GM12873 (cell line): ENCODE results near the gene PWP1.
A peak's percentile ranks its signal among the peaks of the same experiment; 100 is the strongest.

Experiments
- TF ChIP-seq, protein P1 (sequence below): IDR thresholded peaks from 2 replicates; pipeline ENCODE4 v1.5.1; 2012; ENCODE audit warnings: low read depth, mild to moderate bottlenecking, moderate library complexity, low read length, control low read depth; ENCODE audit not compliant: insufficient read depth; ENCODE audit errors: missing control alignments

Gene PWP1

DNA sequence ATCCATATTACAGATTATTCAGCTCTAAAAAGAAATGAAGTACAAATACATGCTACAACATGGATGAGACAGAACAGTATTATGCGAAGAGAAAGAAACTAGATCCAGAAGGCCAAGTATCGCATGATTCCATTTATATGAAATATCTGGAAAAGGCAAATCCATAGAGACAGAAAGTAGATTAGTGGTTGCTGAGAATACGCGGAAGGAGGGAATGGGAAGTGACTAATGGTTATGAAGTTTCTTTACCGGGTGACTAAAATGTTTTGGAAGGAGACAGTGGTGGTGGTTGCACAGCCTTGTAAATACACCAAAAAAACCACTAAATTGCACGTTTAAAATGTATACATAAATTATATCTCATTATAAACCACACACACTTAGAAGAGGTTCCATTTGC lies 62.9 kb downstream of the PWP1 start:
- TF ChIP-seq, protein P1, sequence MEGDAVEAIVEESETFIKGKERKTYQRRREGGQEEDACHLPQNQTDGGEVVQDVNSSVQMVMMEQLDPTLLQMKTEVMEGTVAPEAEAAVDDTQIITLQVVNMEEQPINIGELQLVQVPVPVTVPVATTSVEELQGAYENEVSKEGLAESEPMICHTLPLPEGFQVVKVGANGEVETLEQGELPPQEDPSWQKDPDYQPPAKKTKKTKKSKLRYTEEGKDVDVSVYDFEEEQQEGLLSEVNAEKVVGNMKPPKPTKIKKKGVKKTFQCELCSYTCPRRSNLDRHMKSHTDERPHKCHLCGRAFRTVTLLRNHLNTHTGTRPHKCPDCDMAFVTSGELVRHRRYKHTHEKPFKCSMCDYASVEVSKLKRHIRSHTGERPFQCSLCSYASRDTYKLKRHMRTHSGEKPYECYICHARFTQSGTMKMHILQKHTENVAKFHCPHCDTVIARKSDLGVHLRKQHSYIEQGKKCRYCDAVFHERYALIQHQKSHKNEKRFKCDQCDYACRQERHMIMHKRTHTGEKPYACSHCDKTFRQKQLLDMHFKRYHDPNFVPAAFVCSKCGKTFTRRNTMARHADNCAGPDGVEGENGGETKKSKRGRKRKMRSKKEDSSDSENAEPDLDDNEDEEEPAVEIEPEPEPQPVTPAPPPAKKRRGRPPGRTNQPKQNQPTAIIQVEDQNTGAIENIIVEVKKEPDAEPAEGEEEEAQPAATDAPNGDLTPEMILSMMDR, result no peak

DNA sequence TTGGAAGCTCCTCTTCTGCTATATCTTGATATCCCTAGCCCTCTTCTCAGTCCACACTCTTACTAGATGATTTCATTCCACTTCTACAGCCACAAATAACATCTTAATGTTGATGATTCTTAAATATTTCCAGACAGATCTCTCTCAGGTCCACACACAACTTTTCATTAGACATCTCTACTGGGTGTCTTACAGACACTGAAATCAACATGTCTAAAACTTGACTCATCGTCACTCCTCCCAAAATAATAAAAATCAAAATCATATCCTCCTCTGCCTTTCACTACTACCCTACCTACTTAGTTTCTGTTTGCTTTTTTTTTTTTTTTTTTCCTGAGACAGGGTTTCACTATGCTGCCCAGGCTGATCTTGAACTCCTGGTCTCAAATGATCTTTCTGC lies 63.5 kb downstream of the PWP1 start:
- TF ChIP-seq, protein P1, result no peak

DNA sequence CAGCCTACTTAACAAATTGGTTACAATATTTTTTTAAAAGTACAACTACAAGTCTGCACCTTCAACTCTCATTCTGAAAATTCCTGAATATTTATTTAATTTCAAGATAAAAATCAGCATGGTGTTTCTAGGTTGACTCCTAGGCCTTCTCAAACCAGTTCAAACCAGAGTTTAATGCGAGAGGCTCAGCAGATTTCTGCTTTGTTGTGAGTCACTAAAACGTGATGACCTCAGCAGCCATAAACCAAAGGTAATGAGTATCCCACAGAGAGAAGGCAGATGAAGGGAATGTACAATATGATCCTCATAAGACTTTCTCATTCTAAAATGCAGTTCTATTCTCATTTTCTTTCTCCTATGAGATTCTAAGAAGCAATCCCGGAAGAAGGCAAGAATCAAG lies 73.8 kb downstream of the PWP1 start:
- TF ChIP-seq, protein P1, result no peak

DNA sequence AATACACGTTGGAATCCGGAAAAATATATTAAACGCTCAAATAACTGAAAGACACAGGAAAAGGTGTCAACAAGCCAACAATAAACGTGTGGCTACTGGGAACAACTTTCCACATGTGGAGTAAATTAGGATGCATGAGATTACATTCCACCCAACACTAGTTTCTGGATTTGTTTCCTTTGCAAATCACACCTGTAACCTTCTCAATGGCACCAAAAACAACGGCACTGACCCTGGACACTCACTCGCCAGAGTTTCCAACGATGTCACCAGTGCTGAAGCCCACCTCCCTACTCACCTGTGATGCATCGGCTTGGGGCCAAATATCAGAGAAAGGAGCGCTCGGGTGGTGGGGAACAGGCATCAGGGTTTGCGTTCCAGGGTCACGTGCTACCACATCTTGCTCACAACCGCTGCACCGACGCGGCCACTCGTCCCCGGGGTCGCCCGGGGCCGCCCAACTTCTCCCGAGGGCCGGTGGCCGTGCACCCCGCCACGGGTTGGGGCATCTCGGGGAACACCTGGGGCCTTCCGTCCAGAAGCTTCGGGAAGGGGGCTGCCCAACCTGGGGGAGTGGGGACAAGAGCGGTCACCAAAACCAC lies 74.7 kb downstream of the PWP1 start:
- TF ChIP-seq, protein P1, result no peak

DNA sequence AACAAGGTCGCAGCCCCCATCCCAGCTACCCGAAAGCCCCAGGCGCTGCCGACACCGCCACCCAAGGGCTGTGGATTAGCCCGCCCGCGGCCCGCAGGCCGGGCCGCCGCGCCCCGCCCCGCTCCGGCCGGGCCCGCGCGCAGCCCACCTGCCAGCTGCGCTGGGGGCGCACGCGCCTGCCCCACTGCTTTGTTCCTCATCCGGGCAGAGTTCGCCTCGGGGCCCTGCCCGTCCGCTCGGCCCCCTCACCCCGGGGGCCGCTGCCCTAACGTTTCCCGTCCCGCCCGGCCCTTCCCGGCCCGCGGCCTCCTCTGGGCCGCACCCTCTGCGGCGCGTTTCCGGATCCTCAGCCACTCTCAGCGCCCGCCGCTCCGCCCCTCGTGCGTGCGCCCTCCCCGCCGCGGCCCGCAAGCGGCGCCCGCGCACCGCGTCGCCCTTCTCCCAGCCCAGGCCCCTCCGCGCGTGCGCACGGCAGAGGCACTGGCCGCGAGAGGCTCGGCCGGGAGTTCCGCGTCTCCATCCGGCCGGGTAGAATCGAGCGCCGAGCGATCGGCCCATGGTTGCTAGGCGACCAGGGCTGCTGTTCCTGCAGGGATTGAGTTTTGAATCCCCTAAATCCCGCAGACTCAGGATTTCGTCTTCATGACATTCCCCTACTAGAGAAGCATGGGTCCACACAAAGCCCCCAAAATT lies 75.4 kb downstream of the PWP1 start, which contains the start of gene PRDM4:
TSS of gene PRDM4 (minus strand) at position 329 of the 693 bp plus-strand sequence. CDS start 622 bp downstream, outside the sequence.
- TF ChIP-seq, protein P1, result peak; percentile 64

DNA sequence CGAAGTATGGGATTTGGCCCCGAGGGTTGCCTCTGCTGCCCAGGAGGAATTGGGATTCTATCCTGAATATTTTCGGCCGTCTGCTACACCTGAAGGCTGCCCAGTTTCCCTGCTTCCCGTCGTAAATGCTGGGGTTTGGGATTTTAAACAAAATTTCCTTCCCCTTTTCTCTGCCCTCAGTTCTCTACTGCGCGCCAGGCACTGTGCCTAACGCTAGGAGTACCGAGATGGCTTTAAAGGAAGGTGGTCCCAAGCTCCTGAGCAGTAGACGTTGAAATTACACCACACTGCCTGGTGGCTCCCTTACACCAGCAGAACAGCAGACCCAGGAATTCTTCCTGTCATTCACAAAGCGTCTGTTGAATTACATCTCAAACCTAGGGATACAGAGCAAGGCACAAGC lies 75.9 kb downstream of the PWP1 start:
- TF ChIP-seq, protein P1, result no peak
